GM03348 (cell line): ENCODE measurements around the gene ARHGAP26.

ENCODE experiments used
- DNase-seq: peaks from one replicate; pipeline ENCODE4 v3.0.0; 2012; ENCODE audit warnings: low spot score

The ARHGAP26 gene

DNA sequence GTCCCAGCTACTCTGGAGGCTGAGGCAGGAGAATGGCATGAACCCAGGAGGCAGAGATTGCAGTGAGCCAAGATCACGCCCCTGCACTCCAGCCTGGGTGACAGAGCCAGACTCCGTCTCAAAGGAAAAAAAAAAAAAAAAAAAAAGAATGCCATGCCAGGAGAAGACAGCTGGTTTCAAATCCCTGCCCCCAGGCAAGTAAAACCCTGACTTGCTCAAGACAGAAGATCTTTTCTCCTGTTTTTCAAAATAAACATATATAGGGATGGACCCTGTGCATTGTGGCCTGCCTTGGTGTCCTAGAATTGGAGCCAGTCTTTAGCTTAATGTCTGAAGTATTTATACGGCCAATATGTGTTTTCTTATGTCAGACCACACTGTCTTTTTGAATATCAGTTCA is 456.2 kb downstream of the ARHGAP26 start:
- DNase-seq = no peak

DNA sequence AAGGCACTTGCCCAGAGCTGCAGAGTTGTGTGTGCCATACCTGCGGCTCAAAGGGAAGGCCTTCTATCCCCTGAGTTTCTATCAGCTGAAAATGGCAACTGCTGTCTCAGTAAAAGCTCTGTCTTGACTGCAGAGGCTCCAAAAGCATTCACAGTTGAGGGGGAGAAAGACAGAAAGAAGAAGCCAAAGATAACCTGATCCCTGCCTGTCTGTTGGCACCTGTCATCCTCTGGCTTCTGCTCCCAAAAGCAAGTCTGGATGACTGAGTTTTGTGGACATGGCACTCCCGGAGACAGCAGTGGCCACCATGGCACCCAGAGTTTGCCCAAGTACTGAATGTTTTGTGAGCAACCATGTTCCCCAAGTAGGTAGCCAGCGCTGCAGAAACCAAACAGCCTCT is 456.7 kb downstream of the ARHGAP26 start:
- DNase-seq = no peak

DNA sequence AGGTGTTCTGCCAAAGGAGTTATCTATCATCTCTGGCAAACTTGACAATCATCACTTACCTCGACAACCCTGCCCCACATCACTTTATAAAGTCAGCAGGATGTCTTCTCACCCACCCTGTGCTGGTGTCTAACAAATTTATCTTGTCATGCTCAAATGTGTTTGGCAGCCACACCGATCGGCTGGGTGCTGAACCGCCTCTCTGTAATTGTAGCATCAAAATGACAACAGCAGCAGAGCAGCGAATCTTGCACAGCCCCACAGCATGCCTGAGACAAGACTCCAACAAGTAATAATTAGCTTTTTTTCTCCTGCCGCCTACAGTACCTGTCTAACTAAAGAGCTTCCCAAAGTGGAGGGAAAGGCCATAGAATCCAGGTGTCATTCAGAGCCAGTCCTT is 457.1 kb downstream of the ARHGAP26 start:
- no peak for DNase-seq

DNA sequence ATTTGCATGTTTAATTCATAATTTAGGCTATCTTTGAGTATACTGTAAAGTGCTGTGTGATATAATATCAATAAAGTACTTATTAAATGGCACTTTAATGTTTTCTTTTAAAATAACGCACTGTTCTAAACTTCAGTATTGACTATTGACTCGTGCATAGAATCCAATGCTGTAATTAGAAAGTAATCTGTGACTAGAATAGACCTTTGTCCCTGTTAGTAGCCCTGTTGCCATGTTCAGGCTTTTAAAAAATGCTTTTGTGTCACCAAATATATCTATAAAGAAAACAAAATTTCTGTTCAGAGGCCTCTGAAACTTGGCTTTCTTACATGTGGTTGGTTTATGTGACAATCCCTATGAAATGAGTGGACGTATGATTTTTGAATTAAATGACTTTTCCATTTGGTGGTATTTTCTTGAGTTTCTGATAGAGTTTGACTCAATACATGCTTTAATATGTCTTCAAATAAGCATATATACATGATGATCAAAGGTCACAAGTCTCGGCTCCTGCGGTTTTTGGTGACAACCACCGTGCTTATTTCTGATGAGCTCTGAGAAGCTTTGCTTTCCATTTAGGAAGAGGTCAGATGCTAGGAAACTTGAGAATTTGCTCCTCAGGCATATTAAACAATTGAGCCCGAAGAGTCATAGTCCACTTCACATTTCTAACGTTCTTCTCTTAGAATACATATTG is 458.6 kb downstream of the ARHGAP26 start:
- no peak for DNase-seq

DNA sequence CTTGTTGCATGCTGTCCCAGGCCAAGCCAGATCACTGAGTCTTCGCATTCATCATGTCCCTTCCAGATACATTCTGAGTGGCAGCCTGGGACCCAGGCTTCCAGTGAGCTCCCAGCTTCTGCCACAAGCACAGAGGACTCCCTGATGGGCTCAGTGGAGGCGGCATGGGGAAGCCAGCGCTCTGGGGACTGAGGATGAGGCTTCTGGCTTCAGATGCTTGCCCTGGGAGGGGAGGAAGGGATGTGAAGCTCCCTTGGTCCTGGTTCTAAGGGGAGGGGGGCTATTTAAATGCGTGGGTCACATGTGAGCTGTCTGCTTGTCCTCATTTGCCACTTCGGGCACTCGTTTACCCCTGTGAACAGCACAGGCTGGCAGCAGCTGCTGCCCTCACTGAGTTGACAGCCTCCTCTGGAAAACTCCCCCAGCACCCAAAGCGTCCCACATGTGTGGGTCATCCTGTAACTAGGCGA is 459.3 kb downstream of the ARHGAP26 start:
- no peak for DNase-seq

DNA sequence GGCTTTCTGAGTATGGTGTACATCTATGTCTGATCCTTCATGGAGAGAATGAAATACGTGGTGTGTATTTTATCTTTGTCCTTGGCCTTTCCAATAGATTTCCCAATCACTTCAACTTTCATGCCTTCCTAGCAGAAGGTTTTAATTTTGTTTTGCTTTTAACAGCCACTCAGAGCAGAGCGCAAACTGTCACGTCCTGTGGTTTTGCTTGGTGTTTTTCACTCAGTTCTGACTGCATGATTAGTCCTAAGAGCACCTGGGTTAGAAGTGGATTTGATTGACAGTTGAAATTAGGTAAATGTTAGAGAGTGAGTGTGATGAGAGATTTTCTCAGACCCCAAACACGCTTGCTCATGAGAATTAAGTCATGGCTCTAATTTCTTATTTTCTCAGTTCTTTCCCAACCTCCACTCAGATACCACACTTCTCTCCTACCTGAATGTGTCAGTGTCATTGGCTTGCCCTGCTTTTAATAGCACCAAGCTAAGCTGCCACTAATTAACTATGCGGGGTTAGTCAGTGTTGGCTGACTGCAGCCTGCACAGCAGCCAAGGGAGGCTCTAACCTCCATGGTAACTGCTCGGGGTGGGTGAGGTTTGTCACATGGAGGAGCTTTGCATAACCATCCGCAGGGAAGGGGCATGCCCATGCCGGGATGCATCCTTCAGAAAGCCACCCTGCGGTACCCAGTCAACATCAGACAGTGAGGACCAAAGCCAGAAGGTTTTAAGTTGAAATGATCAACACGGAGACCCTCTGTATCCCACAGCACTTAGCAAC is 459.9 kb downstream of the ARHGAP26 start:
- DNase-seq = peak; percentile 64

DNA sequence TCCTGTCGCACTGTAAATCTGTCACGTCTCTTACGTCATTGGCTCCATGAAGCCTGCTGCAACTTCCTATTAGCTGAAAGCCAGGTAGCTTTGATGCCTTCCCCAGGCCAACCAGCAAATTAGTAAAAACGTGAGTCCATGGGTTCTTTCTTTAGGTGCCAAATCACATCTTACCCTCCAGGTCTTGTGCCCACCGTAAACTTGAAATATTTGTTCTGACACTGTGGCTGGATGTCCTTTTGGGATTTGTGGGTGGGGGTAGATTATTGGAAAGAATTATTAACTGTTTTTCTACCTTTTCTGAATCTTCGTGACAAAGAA is 460.5 kb downstream of the ARHGAP26 start:
- DNase-seq = no peak

DNA sequence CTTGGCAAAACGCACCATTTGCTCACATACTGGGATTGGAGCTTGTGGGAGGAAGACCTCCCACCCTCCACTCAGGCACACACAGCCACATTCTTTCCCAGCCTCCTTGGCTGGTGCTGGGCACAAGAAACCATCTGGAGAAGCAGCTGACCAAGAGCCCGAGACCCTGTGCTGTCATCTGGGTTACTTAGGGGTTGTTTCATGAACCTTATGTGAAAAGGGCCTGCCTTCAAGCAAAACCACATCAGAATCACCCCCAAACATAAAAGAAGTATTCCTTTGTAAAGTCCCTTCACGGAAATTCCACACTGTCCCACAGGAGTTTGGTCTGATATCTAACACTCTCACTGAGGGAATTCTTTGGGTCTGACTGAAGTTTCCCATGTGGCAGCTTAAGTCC is 461.2 kb downstream of the ARHGAP26 start:
- DNase-seq = no peak

DNA sequence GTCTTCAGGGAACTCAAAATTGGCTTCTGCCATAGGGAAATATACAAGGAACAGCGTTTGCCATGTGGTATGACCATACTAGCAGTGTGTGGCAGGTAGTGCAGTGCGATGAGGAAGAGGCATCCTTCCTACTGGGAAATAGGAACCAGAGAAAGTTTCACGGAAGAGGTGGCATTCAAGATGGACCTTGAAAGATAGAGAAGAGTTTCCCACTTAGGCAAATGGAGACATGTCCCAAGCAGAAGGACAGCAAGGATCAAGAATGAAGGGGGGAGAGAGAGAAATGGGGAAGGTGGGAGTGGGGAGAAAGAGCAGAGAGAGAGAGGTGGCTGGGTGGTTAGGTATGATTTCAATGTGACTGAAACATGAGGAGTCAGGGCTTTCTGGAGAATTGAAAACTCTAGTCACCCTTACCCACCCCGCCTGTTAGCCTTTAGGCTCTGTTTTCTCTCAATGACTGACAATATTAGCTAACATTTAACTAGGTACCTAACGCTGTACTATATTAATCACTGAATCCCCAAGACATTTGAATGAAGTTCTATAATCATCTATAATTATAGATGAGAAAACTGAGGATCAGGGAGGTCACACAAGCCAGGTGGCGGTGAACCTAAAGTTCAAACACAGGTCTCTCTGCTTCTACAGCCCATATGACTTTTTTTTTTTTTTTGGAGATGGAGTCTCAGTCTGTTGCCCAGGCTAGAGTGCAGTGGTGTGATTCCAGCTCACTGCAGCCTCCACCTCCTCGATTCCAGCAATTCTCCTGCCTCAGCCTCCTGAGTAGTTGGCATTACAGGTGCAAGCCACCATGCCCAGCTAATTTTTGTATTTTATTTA is 462.0 kb downstream of the ARHGAP26 start:
- no peak for DNase-seq

DNA sequence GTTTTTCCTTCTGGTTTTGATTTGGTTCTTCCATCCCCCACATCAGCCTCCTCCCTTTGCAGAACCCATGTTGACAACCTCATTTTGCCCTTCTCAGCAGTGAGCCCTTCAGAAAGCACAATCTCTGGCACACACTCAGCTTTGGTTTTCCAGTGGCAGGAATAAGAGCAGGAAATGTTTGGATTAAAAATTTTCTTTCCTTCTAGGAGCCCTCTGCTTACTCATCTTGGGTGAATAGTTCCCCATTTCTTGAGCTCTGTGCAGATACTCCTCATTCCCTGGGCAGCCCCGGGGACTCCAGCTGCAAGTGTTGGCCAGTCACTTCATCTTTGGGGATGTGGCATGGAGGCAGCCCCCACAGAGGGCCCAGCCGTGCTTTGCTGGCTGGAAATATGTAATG is 462.9 kb downstream of the ARHGAP26 start:
- peak; percentile 42 for DNase-seq

DNA sequence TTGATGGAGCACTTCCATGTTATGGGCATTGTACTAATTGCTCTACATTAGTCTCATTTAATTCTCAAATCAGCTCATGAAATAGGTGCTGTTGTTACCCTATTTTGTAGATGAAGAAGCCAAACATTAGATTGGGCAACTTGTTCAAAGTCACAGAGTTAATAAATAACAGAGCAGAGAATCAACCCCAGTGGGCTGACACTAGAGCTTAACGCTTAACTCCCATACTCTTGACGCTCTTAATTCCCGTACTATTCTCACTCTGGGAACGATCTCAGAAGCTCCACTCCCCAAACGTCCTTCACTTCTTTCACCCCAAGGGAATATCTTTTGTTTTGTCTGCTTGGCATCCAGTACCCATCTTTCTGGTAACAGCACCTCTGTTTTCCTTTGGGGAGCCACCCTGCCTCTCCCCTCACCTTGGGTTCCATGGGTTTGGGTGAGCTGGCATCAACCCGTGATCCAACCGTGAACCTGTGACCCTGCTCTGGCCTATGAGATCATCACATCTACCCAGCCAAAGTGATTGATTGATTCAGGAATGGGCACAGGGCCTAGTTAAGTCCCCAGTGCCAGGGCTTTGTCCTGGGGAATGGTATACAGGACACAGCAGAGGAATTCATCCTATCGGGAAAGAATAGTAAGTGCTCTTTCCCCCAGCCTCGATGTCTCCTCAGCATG is 464.1 kb downstream of the ARHGAP26 start:
- no peak for DNase-seq

DNA sequence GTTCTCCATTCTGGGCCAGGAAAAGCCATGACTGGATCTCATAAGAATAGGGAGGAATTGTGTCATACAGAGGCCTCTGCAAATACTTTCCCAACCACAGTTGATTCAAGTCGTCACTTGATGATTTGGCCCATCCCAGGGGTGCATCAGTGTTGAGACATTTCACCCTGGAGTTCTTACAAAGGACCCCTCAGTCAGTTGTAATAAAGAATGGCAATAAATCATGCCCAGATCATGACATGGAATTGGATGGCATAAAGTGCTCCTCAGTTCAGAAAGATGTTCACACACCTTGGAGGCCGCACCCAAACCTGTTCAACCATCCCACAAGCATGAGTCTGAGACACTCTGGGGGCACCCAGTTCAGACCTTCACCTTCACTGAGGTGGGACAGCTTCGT is 465.2 kb downstream of the ARHGAP26 start:
- DNase-seq = peak; percentile 79

DNA sequence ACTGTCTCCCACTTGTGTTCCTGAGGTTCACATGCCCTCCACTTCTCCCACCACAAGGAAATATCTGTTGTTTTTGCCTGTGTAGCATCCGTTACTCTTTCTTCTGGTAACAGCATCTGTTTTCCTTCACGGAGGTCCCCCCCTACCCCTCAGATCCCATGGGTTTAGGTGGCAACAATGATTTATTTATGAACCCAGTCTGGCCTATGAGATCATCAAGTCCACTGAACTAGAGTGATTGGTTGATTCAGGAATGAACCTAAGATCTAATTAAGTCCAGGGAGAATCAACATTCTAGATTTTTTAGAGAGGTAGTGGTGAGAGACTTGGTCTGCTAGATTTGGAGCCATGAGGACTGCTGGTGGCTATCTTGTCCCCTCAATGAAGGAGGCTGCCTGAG is 466.5 kb downstream of the ARHGAP26 start:
- no peak for DNase-seq

DNA sequence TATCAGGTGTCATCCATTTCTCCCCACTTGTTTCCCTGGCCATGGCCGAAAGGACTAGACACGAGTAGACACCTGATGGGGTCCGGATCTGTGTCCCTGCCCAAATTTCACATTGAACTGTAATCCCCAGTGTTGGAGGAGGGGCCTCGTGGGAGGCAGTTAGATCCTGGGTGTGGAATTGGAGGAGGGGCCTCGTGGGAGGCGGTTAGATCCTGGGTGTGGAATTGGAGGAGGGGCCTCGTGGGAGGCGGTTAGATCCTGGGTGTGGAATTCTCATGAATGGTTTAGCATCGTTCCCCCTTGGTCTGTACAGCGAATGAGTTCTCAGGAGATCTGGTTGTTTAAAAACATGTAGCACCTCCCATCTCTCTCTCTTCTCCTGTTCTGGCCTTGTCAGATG is 467.5 kb downstream of the ARHGAP26 start:
- DNase-seq = no peak

DNA sequence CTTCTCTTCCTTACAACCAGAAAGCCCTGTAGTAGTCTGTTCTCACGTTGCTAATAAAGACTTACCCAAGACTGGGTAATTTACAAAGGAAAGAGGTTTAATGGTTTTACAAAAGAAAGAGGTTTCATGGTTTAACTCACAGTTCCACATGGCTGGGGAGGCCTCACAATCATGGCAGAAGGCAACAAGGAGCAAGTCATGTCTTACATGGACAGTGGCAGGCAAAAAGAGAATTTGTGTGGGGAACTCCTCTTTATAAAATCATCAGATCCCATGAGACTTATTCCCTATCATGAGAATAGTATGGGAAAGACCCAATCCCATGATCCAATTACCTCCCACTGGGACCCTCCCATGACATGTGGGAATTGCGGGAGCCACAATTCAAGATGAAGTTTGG is 468.4 kb downstream of the ARHGAP26 start:
- DNase-seq = no peak

DNA sequence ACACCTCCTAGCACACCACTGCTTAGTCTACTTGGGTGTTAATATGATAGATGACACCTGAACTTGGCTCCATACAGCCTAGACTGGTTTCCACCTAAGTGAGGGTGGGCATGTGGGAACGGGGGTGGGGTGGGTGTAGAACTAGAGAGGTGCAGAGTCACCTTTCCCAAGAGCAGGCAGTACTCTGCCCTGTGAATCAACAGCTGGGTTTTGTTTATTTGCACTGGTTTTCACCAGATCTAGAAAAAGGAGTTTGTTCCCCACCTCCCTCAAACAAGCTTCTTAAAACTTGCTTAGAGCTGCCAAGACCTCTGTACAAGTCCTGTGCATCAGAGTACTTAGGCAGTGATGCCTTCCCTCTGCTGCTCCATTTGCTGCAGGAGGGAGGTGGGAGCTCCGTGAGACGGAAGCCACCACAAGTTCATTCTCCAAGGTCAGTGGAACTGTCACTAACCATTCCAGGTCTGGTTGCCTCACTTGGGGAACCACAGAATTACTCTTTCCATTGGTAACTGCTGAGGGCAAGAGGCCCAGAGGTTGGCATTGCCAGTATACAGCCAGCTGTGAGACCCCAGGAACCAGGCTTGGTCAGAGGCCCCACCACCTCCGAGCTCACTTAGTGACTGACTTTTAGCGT is 469.8 kb downstream of the ARHGAP26 start:
- no peak for DNase-seq

DNA sequence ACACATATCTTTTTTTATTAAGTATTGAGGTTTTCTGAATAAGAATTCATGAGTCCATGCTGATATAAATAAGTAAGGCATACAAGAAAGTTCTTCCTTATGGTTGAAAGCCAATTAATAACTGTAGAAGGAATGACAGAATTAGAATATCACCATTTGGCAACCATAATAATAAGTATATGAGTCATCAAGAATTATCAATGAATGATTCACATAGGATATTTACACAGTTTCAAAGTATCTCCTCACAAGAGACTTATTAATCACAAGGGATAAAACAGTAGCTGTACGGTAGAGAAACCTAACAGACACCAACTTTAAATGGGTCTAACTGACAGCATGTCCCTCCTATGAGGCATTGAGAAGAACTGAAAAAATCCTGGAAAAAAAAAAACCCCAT is 471.7 kb downstream of the ARHGAP26 start:
- DNase-seq = peak; percentile 16

DNA sequence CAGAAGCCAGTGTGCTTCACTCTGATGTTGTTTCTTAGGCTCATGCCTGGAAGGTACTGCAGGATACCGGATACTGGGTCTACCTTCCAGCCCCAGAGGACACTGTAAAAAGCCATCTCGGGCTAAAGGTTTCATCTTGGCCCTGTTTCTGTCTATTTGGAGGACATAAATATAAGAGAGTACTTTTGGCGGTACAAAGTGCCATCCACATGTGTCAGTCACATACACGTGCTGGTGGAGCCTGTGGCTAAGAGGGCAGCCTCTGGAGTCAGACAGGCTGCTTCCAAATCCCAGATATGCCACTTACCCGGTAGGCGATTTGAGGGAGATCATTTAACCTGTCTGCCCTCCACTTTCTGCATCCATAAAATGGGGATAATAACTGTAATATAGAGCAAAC is 472.9 kb downstream of the ARHGAP26 start:
- no peak for DNase-seq

DNA sequence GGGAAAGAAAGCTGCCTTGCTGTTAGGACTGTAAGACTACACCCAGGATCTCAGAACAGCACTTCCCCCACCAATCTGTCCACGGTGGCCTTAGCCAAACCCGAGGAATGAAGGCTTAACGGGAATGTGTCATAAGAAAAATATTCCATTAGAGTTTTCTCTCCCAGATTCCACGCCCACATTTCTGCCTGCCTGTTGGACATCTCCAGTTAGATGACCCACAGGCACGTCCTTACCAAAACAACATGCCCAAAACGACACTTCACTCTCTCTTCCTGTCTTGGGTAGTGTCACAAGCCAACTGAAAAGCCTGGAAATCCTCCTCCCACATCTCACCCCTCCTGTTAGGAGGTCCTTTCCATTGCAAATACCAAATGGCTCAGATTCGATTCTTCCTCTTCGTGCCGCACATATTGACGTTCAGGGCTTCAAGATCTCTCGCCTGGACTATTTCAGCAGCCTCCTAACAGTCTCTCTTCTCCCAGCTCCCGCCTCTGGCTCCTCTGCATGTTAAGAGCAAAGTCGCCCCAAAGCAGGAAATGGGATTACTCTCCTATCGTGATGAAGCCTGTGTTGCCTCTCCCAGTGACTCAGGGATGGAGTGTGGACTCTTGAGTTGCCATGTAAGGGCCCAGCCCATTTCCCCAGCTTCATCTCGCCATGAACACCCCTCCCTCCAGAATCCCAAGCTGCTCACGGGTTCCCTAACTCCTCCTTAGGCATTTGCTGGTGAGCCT is 474.0 kb downstream of the ARHGAP26 start:
- DNase-seq = peak; percentile 89

DNA sequence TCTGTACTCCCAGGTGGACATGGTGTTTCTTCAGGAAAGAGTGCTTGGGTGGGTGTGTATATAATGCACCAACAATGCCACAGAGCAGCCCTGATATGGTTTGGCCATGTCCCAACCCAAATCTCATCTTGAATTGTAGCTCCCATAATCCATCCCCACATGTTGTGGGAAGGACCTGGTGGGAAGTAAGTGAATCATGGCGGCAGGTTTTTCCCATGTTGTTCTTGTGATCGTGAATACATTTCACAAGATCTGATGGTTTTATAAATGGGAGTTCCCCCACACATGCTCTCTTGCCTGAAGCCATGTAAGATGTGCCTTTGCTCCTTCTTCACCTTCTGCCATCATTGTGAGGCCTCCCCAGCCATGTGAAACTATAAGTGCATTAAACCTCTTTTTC is 474.8 kb downstream of the ARHGAP26 start:
- no peak for DNase-seq

DNA sequence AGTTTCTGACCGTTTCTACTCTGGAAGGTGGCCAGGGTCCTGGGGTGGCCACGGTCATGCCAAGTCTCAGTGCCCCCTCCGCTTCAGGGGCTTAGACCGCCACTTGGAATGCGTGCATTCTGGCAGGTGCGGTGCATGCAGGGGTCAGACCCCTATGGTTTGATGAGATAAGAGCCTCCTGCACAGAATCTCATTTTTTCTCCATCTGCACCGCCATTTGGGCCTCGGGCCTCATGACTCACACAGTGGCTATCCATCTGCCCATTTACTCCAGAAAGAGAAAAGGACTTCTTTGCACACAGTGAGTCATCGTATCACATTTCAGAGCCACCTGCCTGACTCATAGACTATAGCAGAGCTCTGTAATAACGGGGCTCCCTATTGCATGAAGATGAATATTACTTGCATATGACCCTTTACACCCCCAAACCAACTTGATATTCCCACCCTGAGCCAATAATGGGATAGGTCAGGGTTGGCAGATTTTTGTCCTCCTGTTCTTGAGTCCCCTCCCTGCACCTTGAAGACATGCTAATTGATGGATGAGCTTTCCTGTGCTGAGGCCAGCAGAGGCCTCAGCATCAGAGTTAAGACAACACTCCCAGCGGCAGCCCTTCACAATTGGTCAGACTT is 475.9 kb downstream of the ARHGAP26 start:
- DNase-seq = peak; percentile 80
